IPS-NIHi7 (cell line): ENCODE data around the gene CHSY1.
A peak's percentile ranks its signal among the peaks of the same experiment; 100 is the strongest.
"Not testable (repeated sequence)": the region's sequence is repeated elsewhere in the genome, so short reads cannot be mapped to it uniquely, and the experiment has no call there.

ENCODE experiments used
- DNase-seq: peaks from one replicate; pipeline ENCODE4 v3.0.0; 2012; ENCODE audit warnings: mixed read lengths; ENCODE audit errors: extremely low spot score

The CHSY1 gene

GRCh38 chr15:101251830-101252820 lies at the start of gene CHSY1:
Gene CHSY1 (minus strand): TSS chr15:101252048. CDS start chr15:101251456, 592 bp downstream.
- DNase-seq = peak; percentile 63

- no peak for DNase-seq
These were observed 44.9 kb upstream of the CHSY1 start for GRCh38 chr15:101296418-101297405.

GRCh38 chr15:101295607-101296161 lies 43.8 kb upstream of the CHSY1 start:
- DNase-seq = peak; percentile 54

- peak; percentile 99 for DNase-seq
These were observed 43.1 kb upstream of the CHSY1 start, which contains the start of gene SNRPA1 for GRCh38 chr15:101294731-101295606. Gene SNRPA1 (minus strand): TSS chr15:101295248. CDS start chr15:101295178, 70 bp downstream.

GRCh38 chr15:101293122-101293521 lies 41.3 kb upstream of the CHSY1 start:
- no peak for DNase-seq

GRCh38 chr15:101288905-101289513 lies 37.2 kb upstream of the CHSY1 start:
- no peak for DNase-seq

- not testable (repeated sequence) for DNase-seq
These were observed 35.5 kb upstream of the CHSY1 start for GRCh38 chr15:101287342-101287741.

GRCh38 chr15:101286471-101287114 lies 34.7 kb upstream of the CHSY1 start:
- DNase-seq = no peak

GRCh38 chr15:101283931-101284330 lies 32.1 kb upstream of the CHSY1 start:
- no peak for DNase-seq

- no peak for DNase-seq
These were observed 28.2 kb upstream of the CHSY1 start for GRCh38 chr15:101280007-101280406.

GRCh38 chr15:101277943-101278564 lies 26.2 kb upstream of the CHSY1 start:
- no peak for DNase-seq

- peak; percentile 94 for DNase-seq
These were observed 25.4 kb upstream of the CHSY1 start, which contains the start of gene SELENOS for GRCh38 chr15:101277038-101277822. Gene SELENOS (minus strand): TSS chr15:101277485. CDS start chr15:101277417, 68 bp downstream.

GRCh38 chr15:101276501-101277037 lies 24.7 kb upstream of the CHSY1 start:
- no peak for DNase-seq

- no peak for DNase-seq
These were observed 23.2 kb upstream of the CHSY1 start for GRCh38 chr15:101275018-101275417.

- DNase-seq = no peak
These were observed 21.7 kb upstream of the CHSY1 start for GRCh38 chr15:101273534-101273933.

- DNase-seq = no peak
These were observed 20.7 kb upstream of the CHSY1 start for GRCh38 chr15:101272584-101272983.

GRCh38 chr15:101269479-101270223 lies 17.8 kb upstream of the CHSY1 start:
- DNase-seq = no peak
